ENCODE results near the gene UBXN1.

- no peak for TF ChIP-seq CTCF (IDR thresholded peaks at IDR 0.05)
- TF ChIP-seq POLR2AphosphoS5 (IDR thresholded peaks at IDR 0.05), result no peak
- TF ChIP-seq POLR2A (IDR thresholded peaks at IDR 0.05), result no peak
These were observed 28.0 kb upstream of the UBXN1 start for GRCh38 chr11:62706850-62707247.

Measured in breast epithelium (tissue), 3 donors.